Ecto neural progenitor cell (in vitro differentiated cells): ENCODE results near the gene RNASE4.

Experiments
- DNase-seq: peaks from one replicate; pipeline ENCODE4 v3.0.0-alpha.2; 2018; ENCODE audit warnings: low spot score

RNASE4 gene

GRCh38 chr14:20745571-20746358 is 61.4 kb downstream of the RNASE4 start, which contains the start of gene EDDM3A:
Gene EDDM3A (plus strand): TSS chr14:20745887. CDS start chr14:20747581, 1,694 bp downstream.
- DNase-seq: no peak

GRCh38 chr14:20746566-20746965 is 62.2 kb downstream of the RNASE4 start:
- DNase-seq: no peak

- DNase-seq: no peak
Observed at GRCh38 chr14:20748439-20748838, 64.1 kb downstream of the RNASE4 start.

GRCh38 chr14:20750194-20750593 is 65.8 kb downstream of the RNASE4 start:
- no peak for DNase-seq
